HepG2 (cell line): Measurements from ENCODE around the gene APOM. TPM values are rescaled to one million over a fixed set of nuclear protein-coding genes. Genes with fewer than 3 reads are reported as not detected.

Source experiments
- CHD4 ChIP-seq: fragments of 200-600 bp; sonication (generic); IDR thresholded peaks from 2 replicates; pipeline ENCODE4 v1.7.0; 2017; ENCODE audit warnings: mild to moderate bottlenecking, low read length, borderline replicate concordance
- GTF2F1 ChIP-seq: fragments of 150-350 bp; IDR thresholded peaks from 2 replicates; pipeline ENCODE4 v1.6.1; 2014; ENCODE audit warnings: low read length
- MEF2D ChIP-seq: sonication (generic); formaldehyde crosslinking; IDR thresholded peaks from 2 replicates; pipeline ENCODE4 v1.5.1; 2020; ENCODE audit warnings: mild to moderate bottlenecking, missing genetic modification reagents
- NFE2 ChIP-seq: sonication (generic); formaldehyde crosslinking; IDR thresholded peaks from 2 replicates; pipeline ENCODE4 v1.4.0; 2020; ENCODE audit warnings: missing genetic modification reagents
- NR2F1 ChIP-seq, 2 experiments: fragments of 450-650 bp in 1 of 2; formaldehyde crosslinking in 1 of 2; IDR thresholded peaks; 2 replicates each; pipeline versions ENCODE4 v1.5.0 to v1.6.1; 2016 to 2020; ENCODE audit warnings: mild to moderate bottlenecking in 1 of 2, missing compliant biosample characterization in 1 of 2, missing genetic modification reagents in 1 of 2, moderate library complexity in 1 of 2
- PHF5A ChIP-seq: IDR thresholded peaks from one replicate; pipeline ENCODE4 v1.6.1; 2018; ENCODE audit warnings: low read depth, missing genetic modification reagents; ENCODE audit not compliant: unreplicated experiment
- POLR2AphosphoS5 ChIP-seq: IDR thresholded peaks from 2 replicates; pipeline ENCODE4 v1.6.1; 2012; ENCODE audit warnings: low read depth, low read length
- RCOR2 ChIP-seq: IDR thresholded peaks from 2 replicates; pipeline ENCODE4 v1.6.1; 2016; ENCODE audit warnings: missing biosample characterization, missing genetic modification reagents
- RNF219 ChIP-seq: sonication (generic); formaldehyde crosslinking; IDR thresholded peaks from 2 replicates; pipeline ENCODE4 v1.5.0; 2020; ENCODE audit warnings: mild to moderate bottlenecking, missing genetic modification reagents
- SAFB2 ChIP-seq: sonication (generic); formaldehyde crosslinking; IDR thresholded peaks from 2 replicates; pipeline ENCODE4 v1.5.1; 2020; ENCODE audit warnings: missing genetic modification reagents, low read depth, mild to moderate bottlenecking, borderline replicate concordance
- ZBTB21 ChIP-seq: sonication (generic); formaldehyde crosslinking; IDR thresholded peaks from 2 replicates; pipeline ENCODE4 v1.4.0; 2020; ENCODE audit warnings: missing genetic modification reagents
- ZBTB38 ChIP-seq: sonication (generic); formaldehyde crosslinking; IDR thresholded peaks from 2 replicates; pipeline ENCODE4 v1.5.1; 2020; ENCODE audit warnings: mild to moderate bottlenecking, missing genetic modification reagents
- ZNF296 ChIP-seq: sonication (generic); formaldehyde crosslinking; conservative IDR thresholded peaks from 2 replicates; pipeline ENCODE4 v1.5.0; 2020; ENCODE audit warnings: mild to moderate bottlenecking, missing genetic modification reagents
- ZNF552 ChIP-seq: sonication (generic); formaldehyde crosslinking; IDR thresholded peaks from 2 replicates; pipeline ENCODE4 v1.9.0; 2022; ENCODE audit warnings: missing genetic modification reagents, mild to moderate bottlenecking, borderline replicate concordance
- ZNF761 ChIP-seq: sonication (generic); formaldehyde crosslinking; conservative IDR thresholded peaks from 2 replicates; pipeline ENCODE4 v1.4.0; 2020; ENCODE audit warnings: mild to moderate bottlenecking, missing genetic modification reagents
- ZSCAN21 ChIP-seq: sonication (generic); formaldehyde crosslinking; IDR thresholded peaks from 2 replicates; pipeline ENCODE4 v1.8.0; 2022; ENCODE audit warnings: mild to moderate bottlenecking, missing genetic modification reagents, moderate library complexity, borderline replicate concordance
- polyA plus RNA-seq, 8 experiments: library from polyadenylated mRNA; depleted of rRNA in 3 of 8; stranded (reverse) in 7 of 8; unstranded in 1 of 8; fragments of >200 nt; fragmentation: Illumina TruSeq in 4 of 8; extraction: Trizol in 4 of 8; gene quantifications; 2 replicates each; pipeline versions ENCODE4 v1.2.1 to v1.2.3, GENCODE V29; 2011 to 2016; ENCODE audit warnings: low read depth in 4 of 8, missing spikeins in 1 of 8, mixed read lengths in 1 of 8; ENCODE audit not compliant: insufficient read depth in 1 of 8
- total RNA-seq, 5 experiments: library from RNA; depleted of rRNA; stranded (reverse); fragments of >200 nt; fragmentation: Illumina TruSeq; extraction: Trizol; gene quantifications; 2 replicates each; pipeline ENCODE4 v1.2.3, GENCODE V29; 2016; ENCODE audit warnings: low read depth in 1 of 5
- TF ChIP-seq, protein P1 (sequence below): sonication (generic); formaldehyde crosslinking; conservative IDR thresholded peaks from 2 replicates; pipeline ENCODE4 v1.4.0; 2020; ENCODE audit warnings: missing genetic modification reagents

APOM gene
- total and polyA plus RNA-seq, 2 of the 13 experiments (the other 11 are each of a cell fraction or from before 2014, with no cell fraction given), result 98.2 to 1,140 TPM

- no peak for TF ChIP-seq PHF5A
- TF ChIP-seq CHD4, result no peak
- no peak for TF ChIP-seq ZNF552
- no peak; the same call in 1 of the 2 replicates for TF ChIP-seq SAFB2 (CRISPR knock-in tag)
- 0 out of 2 replicates have a peak, but pooled peaks have one; percentile 25 for TF ChIP-seq POLR2AphosphoS5
- no peak for TF ChIP-seq MEF2D (CRISPR knock-in tag)
- TF ChIP-seq ZNF761 (CRISPR knock-in tag), result no peak
- TF ChIP-seq ZNF296 (CRISPR knock-in tag), result no peak
- TF ChIP-seq NFE2 (CRISPR knock-in tag), result no peak
- TF ChIP-seq NR2F1 (CRISPR knock-in tag; IDR thresholded peaks at IDR 0.05), result no peak
- 0 out of 2 replicates have a peak, but pooled peaks have one; percentile 50 for TF ChIP-seq ZSCAN21
- TF ChIP-seq GTF2F1, result no peak
- no peak for TF ChIP-seq RNF219
- peak; percentile 68 for TF ChIP-seq ZBTB21
- TF ChIP-seq RCOR2, result no peak
- TF ChIP-seq, protein P1, sequence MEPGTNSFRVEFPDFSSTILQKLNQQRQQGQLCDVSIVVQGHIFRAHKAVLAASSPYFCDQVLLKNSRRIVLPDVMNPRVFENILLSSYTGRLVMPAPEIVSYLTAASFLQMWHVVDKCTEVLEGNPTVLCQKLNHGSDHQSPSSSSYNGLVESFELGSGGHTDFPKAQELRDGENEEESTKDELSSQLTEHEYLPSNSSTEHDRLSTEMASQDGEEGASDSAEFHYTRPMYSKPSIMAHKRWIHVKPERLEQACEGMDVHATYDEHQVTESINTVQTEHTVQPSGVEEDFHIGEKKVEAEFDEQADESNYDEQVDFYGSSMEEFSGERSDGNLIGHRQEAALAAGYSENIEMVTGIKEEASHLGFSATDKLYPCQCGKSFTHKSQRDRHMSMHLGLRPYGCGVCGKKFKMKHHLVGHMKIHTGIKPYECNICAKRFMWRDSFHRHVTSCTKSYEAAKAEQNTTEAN, result no peak
- no peak for TF ChIP-seq ZBTB38 (CRISPR knock-in tag)
Measured at GRCh38 chr6:31657406-31658157, 1.9 kb downstream of the APOM start (continued).
